IPS DF 4.7 (cell line): Measurements from ENCODE around the gene EIF5AL1.
"Not testable (repeated sequence)": the region's sequence is repeated elsewhere in the genome, so short reads cannot be mapped to it uniquely, and the experiment has no call there.

Experiments
- DNase-seq: peaks from one replicate; pipeline ENCODE4 v3.0.0-alpha.2; 2013; ENCODE audit warnings: low spot score; ENCODE audit errors: extremely low read depth

Gene EIF5AL1

DNA sequence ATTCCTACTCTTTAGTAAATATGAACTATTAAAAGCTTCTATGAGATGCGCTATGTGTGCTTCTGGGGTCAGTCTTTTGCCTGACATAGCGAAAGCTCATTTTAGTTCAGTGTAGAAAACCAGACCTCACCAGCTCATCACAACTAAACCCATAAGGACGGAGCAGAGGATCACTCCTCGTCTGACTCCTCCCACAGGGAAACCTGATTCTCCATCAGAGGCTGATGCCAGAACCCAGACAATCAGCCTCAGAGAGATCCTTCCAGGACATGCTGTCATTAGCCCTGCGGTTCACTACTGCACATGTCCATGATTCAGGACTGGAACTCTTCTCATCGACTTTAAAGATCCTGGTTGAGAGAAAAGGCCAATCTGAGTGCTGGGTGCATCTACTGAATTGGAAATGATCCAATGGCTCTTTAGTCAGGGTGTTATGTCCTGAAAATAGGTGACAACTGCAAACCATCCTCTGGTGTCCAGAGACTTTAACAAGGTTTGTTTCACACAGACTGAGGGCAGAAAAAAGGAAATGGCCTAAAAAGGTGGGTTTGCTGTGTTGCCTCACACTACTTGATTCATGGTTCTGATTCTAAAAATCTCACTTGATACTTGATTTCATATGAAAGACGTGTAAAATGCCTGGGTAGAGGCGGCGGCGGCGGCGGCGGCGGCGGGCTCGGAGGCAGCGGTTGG lies at the start of gene EIF5AL1:
Gene EIF5AL1, plus strand, starts transcription at position 643 of the 693 bp plus-strand sequence. CDS start 117 bp downstream, outside the sequence.
- not testable (repeated sequence) for DNase-seq

DNA sequence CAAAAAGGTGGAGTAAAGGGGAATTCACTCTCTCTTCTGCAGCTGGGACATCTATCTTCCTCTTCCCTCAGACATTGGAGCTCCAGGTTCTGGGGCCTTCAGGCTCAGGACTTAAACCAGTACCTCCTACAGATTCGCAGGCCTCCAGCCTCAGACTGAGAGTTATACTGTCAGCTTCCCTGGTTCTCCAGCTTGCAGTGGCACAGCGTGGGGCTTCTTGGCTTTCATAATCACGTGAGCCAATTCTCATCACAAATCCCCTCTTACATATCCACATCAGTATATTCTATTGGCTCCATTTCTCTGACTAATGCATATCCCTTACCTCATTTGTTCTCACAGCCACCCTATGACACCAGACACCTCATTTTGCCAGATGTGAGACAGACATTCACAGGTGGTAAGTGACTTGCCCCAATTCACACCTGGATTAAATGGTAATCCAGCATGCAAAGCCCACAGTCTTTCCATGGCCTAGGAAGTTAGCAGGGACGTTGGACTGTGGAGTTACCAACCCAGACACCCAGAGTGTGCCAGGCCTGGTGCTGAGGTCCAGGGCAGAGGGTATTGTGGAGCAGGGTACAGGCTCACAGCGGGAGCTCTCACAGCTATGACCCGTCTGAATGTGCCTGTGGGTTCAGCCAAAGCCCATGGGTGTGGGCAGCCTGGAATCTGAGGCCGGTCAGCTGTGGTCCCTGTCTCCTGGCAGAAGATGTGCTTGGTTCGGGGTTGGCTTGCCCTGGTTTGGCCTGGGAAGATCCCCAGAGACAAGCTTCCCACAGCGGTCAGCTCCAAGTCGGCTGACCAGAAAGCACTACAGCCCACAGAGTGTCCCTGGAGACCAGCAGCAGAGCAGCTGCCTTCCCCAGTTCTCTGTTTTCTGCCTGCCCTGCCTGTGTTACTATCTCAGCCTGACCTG lies 48.5 kb upstream of the EIF5AL1 start:
- no peak for DNase-seq

DNA sequence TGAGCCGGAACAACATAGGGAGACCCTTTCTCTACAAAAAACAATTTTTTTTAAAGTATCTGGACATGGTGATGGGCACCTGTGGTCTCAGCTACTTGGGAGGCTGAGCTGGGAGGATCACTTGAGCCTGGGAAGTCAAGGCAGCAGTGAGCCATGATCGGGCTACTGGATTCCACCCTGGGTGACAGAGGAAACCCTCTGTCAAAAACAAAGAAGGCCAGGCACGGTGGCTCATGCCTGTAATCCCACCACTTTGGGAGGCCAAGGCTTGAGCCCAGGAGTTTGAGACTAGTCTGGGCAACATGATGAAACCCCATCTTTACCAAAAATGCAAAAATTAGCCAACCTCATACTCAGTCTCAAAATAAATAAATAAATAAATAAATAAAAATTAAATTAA lies 47.0 kb upstream of the EIF5AL1 start:
- DNase-seq = no peak

DNA sequence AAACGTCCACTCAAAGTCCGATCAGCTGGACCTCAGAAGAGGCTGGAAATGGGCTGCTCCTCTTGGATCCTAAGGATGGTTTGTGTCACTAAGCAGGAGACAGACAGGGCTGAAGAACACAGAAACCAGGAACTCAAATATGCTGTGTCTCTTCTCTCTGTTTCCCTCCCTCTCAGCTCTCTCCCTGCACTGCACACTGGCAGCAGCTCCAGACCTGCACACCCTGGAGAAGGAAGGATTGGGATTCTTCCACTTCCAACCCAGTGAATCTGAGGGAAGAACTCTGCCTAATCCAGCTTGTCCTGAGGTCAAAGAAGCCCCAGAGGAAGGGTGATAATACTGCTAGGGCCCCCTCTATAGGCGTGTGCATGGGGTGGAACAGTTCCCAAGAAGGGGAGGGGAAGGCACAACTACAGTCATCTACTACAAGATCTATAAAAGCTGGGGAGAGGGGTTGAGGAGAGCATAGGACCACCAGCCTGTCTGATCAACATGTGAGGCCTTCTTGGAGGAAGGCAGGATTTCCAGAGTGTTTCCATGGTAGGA lies 44.2 kb upstream of the EIF5AL1 start:
- DNase-seq = no peak

DNA sequence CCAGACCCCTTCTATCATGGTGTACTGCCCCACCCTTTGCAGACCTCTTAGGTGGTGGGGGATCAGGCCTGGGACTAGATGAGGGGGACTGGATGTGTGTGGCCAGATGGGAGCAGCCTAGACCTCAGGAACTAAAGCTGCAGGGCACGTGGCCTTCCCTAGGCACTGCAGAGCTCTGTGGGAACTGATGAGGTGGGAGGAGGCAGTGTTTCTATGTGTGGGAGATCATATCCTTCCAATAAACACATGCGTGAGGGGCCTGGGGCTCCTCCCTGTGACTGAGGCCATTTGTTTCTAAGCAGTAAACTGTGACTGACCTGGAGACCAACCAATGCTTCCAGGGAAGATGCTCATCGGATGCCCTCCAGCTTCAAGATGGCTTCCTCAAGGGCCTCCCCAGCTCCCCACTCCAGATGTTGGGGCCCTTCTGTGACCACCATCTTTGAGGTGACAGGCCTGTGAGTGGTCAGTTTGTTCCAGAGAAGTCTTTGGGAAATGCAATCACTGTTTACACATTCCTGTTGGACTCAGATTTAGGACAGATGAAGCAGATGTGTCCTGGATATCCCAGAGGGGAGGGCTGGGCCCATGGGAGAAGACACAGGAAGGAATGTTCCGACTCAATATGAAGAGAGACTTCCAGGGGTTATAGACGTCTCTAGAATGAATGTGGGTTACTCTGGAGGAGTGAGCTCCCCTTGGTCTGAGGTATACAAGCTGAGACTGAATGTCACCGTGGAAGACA lies 43.3 kb upstream of the EIF5AL1 start:
- no peak for DNase-seq

DNA sequence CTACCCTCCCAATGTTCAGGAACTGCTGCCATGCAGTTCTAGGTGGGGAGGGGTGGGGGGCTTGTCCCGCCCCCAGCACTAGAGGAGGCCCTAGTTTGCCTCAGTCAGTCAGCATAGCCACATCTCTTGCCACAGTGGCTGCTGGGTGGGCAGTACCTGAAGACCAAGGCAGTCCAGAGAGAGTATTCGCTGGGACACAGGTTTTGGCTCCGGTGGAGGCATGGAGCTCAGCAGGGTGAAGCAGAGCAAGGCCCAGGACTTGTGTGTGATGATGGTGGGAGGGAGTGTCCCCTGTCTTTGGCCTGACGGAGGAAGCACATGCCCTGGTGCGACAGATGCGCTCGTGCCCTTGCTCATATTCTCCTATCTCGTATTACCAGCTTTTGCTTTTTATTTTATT lies 42.2 kb upstream of the EIF5AL1 start:
- DNase-seq = no peak

DNA sequence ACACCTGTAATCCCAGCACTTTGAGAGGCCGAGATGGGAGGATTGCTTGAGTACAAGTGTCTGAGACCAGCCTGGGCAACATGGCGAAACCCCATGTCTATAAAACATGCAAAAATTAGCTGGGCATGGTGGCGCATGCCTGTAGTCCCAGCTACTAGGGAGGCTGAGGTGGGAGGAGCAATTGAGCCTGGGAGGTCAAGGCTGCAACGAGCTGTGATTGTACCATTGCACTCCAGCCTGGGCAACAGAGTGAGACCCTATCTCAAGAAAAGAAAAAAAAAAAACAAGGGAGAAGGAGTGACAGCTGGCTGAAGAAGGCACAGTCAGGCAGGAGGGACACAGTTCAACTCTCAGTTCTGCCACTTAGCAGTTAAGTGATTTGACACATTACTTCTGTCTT lies 40.6 kb upstream of the EIF5AL1 start:
- no peak for DNase-seq

DNA sequence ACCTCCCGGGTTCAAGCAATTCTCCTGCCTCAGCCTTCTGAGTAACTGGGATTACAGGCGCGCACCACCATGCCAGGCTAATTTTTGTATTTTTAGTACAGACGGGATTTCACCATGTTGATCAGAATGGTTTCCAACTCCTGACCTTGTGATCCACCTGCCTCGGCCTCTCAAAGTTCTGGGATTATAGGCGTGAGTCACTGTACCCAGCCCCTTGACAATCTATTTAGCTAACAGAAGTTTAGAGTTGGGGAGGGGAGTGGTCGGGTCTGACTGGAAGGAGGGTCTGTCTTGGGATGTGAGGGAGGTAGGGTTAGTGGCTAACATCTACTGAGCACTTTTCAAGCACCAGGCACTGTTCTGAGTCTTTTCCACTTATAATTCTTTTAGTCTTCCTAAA lies 39.9 kb upstream of the EIF5AL1 start:
- DNase-seq = no peak

DNA sequence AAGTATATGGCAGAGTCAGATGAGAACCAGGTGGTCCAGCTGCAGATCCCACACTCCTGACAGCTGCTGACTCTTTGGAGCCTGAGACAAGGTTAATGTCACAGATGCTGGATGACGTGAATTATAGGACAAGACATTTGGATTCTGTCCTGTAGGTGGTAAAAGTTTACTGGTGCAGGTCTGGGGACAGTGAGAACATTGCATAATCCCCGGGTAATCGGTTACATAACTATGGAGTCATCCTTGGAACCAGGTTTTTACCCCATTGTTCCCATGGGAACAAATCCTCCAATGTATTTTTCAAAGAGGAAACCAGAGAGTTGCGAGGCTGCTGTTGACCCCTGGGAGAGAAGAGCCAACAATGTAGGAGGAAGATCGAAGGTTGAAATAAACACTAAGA lies 39.4 kb upstream of the EIF5AL1 start:
- no peak for DNase-seq

DNA sequence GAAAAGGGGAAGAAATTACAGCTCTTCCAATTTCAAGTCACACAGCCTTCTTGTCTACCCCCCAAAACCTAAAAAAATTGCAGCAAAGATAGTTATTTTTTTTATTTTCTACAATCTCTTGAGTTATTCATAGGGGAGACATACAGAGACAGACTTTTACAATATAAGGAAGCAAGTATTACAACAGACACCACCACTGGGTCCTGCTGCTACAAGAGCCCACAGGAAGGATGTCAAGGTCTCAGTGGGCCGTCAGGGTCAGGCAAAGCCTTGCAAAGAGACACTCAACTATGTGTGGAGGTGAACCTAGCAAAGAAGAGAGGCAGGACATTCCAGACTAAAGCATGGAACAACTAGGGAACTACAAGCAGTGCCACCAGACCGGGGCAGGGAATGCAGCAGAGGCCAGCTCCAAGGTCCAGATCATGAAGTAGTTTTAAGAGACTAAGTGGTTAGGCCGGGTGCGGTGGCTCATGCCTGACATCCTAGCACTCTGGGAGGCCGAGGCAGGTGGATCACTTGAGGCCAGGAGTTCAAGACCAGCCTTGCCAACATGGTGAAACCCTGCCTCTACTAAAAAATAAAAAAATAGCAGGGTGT lies 38.7 kb upstream of the EIF5AL1 start:
- DNase-seq = no peak

DNA sequence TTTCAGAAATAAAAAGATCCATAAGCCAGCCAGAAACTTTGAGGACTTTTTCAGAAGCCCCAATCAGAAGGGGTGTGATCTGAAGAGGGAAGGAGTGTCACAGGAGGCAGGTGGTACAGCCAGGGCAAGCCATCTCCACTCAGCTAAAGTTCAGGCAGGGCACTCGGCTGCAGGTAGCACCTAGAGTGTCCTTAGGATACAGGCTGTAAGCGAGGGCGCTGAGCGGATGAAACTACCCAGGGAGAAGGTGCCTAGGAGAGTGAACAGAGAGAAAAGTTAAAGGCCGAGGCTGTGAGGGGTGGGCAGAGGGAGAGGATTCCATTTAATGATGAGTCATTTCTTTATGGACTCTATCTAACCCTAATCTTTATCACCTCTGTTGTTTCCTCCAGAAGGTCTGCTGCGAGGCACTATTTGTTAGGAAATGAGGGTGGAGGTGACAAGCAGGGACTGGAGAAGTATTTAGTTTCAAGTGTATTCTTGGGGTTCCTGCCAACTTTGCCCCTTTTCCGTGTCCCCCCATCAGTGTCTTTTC lies 37.1 kb upstream of the EIF5AL1 start:
- DNase-seq = no peak

DNA sequence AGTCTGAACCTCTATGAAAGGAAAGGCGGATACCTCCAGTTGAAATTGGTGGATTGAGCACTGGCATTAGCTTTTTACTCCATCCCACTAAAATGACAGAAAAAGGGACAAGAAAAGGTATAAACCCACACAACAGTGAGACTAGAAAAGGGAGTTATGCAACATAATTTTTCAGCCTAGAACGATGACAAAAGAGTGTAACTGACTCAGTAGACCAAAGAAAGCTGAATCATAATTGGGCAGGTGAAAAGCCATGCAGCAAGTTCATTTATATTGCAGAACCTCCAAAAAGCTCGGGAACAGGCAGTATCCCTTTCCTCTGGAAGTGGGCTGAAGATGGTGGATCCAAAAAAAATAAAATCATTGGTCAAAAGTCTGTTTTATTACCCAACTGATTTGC lies 36.5 kb upstream of the EIF5AL1 start:
- DNase-seq = no peak

DNA sequence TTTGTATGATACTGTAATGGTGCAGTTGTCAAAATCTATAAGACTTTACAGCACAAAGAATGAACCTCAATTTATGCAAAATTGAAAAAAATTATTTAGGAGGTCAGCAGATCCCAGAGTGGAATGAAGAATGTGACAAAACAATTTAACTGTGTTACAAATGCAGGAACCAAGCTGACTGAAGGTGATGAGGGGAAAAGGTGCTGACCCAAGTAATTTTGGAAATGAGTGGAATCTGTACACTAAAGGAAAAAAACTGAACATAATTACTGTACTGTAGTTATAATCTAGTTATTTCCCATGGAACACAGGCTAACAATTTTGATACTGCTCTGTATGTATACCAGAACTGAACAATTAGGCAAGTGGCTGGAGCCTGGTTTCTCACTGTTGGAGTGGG lies 35.7 kb upstream of the EIF5AL1 start:
- no peak for DNase-seq

DNA sequence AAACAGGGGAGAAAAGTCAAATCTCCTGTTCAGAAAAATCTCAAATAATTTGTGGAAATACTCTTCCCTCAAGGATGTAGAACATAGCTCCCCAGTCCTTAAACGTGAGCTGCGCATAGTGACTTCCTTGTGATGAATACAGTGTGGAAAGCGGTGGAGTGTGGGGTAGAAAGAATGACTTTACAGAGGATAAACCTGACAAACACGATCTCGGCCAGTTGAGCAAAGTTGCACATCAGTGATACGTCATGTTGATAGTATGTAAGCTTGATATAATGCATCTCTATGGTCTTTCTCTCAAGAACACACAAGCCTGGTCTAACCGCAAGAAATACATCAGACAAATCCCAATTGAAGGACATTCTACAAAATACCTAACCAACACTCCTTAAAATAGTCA lies 34.9 kb upstream of the EIF5AL1 start:
- DNase-seq = no peak

DNA sequence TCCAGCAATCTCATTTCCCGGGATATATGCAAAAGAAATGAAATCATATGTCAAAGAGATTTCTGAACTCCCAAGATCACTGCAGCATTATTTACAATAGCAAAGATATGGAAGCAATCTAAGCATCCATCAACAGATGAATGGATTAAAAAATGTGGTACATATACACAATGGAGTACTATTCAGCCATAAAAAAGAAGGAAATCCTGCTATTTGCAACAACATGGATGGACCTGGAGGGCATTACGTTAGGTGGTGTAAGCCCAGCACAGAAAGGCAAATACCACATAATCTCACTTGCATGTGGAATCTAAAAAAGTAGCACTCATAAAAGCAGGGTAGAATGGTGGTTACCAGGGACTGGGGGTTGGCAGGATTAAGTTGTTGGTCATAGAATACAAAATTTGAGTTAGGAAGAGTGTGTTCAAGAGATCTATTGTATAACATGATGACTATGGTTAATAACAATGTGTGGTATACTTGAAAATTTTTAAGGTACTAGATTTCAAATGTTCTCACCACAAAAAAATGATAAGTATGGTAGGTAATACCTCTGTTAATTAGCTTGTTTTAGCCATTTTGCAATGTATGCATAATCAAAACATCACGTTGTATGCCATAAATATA lies 32.9 kb upstream of the EIF5AL1 start:
- no peak for DNase-seq

DNA sequence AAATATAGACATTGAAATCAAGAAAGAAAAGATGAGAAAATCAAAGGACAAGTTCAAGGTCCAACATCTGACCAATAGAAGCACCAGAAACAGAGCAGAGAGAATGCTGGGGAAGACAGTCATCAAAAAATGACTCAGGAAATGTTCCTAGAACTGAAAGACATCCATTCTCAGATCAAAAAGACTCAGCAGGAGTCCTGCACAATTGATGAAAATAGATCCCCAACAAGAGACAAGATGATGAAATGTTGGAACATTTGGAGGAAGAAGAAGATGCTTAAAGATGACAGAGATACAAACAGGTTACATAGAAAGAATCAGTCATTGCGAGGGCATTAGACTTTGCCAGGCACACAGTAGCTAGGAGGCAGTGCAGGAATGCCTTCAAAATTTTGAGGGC lies 30.0 kb upstream of the EIF5AL1 start:
- no peak for DNase-seq

DNA sequence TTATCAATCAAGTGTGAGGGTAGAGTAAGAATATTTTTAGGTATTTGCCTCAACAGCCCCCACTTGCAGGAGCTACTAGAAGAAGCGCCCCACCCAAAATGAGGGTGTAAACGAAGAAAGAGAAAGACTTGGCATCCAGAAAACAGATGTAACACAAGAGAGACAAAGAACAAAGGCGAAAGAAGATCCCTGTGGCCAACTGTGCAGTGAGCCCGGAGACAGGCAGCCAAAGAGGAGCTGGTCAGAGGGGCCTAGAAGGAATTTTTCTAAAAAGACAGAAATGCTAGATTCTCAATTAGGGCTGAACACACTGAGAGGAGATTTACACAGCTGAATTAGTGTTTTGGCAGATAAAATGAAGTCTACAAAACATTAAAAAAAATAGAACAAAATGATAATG lies 29.6 kb upstream of the EIF5AL1 start:
- DNase-seq = no peak

DNA sequence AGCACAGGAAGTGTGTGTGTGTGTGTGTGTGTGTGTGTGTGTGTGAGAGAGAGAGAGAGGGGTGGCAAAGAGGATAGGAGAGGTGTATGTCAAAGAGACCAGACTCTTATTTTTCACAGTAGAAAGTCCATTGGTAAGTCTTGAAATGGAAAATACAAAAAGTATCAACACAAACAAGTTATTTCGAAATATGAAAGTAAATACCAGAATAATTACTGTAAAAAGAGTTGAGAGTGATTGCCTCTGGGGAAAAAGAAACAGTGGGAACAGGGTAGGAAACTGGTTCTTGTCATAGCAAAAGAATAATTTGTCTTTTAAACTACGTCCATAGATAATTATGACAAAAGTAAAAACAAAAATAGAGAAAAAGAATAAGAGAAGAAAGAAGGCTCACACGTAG lies 29.0 kb upstream of the EIF5AL1 start:
- DNase-seq = no peak

DNA sequence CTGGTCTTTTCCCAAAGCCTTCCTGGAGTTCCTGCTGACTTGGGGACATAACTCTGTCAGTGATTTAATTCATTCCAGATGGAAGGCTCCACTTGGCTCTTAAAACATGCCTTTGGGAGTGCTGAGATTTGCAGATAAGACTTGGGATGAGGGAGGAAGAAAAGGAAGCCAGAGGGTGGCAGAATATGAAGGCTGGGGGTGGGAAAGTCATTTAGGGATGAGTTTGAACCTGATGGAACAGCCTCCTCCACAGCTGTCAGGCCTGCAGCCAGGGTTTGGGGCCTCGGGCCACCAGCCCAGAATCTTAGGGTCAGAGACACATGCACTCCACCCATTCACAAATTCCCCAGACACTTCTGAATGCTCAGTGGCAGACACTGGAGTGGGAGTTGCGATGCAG lies 28.4 kb upstream of the EIF5AL1 start:
- DNase-seq = no peak

DNA sequence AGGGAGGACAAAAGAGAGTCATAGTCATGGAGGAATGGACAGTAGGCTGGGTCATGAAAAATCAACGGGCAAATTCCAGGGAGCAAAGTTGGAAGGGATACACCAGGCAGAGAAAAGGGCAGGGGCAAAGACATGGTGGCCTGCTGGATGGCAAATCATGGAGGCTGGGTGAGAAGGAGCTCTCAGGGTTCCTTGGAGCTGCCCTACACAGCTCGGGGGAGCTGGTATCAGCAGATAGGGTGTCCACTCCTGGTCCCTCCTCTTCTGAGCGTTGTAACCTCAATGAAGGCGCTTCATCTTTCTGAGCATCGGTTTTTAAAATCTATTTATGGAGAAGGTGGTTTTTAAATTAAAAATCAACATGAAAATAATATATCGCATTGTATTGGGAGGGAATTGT lies 27.9 kb upstream of the EIF5AL1 start:
- DNase-seq = no peak
